Right hindlimb (tissue), 1 donor: ENCODE data around the gene TTC7B.

Experiments
- DNase-seq: peaks from one replicate; pipeline ENCODE4 v3.0.0-alpha.2; 2018

Gene TTC7B

DNA sequence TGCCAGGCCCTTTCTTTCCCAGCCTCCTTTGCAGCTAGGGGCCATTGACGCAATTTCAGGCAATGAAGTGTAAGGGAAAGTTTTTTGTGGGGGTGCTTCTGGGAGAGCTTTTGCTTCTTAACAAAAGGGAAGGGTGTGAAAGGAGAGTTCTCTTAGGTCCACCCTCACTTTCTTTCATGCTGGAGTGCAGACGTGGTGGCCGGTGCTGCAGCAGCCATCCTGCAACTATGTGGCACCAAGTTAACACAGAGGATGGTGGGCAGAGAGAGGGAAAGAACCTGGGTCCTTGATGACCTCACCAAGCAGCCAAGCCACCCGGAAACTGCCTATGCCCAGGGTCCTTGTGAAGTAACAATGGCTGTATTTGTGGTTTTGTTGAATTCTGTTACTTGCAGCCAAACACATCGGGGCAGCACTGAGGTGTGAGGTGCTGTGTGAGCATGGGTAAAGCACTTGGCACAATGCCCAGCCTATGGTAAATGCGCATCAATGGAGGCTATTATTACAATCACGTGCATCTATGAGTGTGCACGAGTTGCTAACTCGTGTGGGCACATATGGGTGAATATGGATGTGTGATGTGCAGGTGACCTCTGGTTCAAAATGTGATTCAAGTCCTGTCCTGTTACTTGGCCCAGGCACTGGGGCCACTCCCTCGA lies 296.8 kb downstream of the TTC7B start:
- DNase-seq: no peak

DNA sequence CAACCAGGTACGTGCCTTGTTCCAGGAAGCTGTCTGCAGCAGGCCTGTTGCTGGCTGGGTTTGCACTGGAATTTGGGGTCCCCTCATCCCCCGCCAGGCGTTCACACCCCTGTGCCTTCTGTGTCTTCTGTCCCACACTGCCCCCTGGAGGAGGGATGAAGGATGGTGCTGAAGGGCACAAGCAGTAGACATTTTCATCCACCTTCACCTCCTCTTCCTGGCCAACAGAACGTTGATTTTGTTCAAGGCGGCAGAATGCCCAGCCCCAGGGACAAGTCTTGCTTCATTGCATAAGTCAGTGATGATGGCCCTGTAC lies 297.3 kb downstream of the TTC7B start:
- DNase-seq: no peak

DNA sequence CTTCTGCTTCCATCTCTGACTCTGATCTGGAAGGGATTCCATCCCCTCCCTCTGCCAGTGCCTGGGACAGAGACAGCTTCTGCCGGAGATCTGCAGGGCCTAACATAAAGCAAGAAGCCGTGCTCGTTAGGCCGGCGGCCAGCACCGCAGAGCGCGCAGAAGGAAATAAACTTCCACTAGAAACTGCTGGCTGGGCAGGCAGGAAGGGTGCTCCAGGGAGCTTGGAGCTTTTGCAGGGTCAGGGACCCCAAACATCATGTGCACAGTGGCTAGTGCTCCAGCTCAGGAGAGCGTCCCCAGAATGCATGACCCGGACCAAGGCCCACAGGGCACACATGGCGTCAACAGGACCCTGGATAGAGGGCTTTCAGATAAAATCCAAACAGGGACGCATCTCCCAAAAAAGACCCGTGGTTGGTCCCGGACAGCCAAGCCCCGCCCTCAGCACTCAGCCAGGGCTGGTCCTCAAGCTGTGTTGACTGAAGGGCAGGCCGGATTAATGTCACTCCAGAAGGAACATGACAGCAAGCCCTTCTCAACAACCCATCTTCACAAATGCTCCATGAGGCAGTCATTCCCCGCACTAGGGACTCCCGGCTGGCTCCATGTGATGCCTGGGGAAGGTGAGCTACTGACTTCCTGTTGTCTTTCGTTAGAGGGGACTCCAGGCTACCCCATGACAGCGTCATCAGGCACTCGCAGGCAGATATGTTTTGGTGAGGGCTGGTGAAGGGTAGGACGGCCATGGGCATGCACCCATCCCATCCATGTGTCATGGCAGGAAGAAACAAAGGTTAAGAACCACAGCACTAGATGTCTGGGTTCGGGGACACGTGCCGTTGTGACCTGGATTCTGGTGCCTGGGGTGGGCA lies 297.9 kb downstream of the TTC7B start:
- peak; percentile 70 for DNase-seq

DNA sequence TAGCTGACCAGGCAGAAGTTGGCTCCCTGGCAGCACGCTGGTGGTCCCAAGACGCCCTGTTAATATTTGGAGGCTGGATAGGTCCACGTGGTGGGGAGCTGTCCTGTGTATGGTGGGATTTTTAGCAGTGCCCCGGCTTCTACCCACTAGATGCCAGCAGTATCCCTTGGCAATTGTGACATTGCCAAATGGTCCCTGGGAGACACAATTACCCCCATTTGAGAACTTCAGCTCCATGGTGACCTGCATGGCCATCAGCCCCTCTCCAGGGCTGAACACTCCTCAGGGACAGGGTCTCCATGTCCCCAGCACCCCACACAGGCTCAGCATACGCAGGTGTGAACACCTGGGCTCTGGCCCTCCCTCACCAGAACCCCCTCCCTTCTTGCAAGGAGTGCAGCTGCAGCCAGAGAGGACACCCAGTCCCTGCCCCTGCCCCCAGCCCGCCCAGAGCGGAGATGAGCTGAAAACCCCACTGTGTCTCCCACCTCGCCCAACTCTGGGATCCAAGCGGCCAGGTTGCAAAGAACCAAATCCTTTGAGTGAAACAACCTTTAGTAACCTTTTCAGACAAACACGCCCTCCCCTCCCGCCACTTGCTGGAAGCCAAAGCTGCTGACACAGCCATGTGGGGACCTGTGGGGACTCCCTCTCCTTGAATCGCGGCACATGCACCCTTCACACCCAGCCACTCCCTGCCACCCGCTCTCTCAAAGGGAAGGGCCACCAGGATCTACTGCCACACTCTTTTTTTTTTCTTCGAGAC lies 299.0 kb downstream of the TTC7B start:
- DNase-seq: no peak

DNA sequence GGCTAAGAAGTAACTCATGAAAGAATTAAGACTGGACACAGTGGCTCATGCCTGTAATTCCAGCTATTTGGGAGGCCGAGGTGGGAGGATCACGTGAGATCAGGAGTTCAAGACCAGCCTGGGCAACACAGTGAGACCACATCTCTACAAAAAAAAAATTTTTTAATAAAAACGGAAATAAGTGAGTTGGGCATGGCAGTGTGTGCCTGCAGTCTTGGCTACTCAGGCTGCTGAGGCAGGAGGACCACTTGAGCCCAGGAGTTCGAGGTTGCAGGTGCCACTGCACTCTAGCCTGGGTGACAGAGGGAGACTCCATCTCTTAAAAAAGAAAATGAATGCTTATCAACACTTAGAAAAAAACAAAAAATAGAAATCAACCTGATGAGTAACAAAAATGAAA lies 301.7 kb downstream of the TTC7B start:
- no peak for DNase-seq

DNA sequence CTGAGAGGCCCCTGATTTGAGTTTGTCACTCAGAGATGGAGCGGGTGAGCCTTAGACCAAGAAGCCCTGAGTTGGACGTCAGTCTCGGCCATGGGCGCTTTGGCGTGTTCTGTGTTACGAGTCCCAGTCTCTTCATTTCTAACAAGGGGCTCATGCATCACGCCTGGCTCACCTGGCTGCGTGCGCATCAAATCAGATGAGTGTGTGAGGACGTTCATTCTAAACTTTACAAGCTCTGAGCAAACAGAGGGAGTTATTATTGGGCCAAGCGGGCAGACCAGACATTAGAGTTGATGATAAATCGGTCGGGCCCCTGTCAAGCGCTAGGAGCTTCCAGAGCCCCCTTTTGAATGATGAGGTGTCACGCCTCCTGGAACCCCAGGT lies 302.2 kb downstream of the TTC7B start:
- DNase-seq: no peak

DNA sequence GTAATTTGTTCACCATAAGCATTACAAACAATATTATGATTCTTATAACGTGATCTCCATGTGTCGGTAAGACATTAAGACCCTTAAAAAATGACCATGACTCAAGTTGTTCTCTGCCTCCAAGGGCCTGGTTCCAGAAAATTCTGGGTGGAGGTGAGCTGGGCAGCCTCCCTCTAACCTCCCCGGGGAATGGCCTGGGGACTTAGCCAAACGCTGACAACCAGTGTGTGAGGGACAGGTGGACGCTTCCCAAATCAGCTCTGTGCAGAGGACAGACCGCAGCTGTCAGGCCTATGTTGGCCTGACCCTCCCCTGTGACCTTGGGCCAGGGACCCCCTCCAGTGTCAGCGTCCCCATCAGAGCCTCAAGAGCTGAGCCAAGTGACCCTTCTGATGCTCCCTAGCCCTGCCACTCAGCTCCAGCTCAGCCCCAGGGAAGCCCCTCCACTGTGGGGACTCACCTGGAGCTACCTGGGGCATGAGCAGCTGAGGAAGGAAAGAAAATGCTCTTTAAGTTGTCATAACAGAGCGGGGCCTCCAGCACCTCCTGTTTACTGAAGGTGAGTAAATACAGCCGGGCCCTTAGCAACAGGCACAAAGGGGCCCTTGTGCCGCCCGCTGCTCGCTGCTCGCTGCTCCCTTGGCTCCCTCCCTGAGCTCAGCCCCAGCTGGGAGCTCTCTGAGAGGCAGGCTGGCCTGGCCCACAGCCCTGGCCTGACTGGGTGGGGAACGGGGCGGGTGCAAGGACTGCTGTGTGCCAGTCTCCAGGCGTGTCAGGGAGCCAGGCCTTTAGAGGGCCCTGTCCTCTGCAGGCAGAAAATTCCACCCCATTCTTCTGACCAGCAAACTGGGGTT lies 302.8 kb downstream of the TTC7B start:
- DNase-seq: peak; percentile 91

DNA sequence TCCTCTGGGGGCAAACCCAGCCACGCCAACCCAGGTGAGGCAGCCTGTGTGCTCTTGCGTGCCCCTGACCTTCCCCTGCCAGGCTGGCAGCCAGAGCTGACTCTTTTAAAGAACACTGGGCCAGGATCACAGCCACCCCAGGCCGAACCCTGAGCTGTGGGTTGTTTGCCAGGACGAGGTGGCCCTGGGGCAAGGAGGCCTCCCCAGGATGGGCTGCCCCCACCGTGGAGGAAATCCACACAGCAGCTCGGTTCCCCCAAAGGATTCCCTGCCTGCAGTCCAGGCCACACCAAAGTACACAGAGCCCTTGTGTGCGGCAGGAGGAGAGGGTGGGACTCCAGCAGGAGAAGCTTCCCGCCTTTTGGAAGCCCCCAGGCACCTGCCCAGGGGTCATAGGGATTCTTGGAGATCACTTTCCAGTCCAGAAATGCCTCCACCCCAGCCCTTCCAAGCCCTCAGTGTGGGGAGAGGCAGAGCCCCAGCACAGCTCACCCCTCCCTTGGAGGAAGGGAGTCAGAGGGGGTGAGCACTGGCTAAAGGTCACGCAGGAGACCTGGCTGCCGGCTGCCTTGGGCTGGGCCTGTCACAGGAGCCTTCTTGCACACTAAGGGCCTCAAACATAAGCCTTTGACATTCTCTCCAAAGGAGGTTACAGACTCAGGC lies 303.8 kb downstream of the TTC7B start:
- no peak for DNase-seq

DNA sequence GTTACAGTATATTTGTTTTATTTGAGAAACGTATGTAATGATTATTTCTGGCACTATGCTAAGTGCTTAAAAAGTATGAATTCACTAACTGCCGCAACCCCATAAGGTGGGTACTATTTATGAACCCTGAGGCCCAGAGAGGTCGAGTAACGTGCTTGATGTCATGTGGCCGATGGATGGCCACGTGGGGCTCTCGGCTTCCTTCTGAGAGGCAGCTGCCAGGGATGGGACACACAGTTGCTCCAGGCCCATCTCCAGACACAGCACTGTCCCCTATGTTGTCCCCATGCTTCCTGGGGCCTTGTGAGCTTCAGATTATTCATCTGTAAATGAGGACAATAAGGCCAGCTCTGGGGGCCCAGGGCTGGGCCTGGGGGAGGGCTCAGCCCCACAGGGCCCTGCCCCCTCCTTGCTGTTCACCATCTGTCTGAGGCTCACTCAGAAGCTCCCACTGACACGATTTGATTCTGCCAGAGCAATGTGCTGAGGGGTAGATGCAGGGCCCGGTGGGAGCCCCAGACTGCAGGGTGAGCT lies 304.4 kb downstream of the TTC7B start:
- no peak for DNase-seq

DNA sequence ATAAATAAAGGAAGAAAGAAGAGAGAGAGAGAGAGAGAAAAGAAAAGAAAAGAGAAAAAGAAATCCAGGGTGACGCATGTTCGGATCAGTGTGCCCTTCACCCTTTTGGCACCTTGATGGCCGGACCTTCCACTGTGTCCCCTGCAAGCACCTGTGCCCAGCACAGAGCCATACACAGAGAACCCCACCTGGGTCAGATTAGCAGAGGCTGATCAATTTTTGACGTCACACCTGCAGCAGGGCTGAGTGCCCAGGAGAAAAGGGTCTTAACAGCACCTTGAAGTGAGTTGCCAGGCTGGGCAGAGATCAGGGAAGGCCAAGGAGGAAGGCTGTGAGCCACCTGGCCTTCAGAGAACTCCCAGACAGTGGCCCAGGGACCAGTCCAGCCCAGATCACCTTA lies 305.0 kb downstream of the TTC7B start:
- DNase-seq: no peak

DNA sequence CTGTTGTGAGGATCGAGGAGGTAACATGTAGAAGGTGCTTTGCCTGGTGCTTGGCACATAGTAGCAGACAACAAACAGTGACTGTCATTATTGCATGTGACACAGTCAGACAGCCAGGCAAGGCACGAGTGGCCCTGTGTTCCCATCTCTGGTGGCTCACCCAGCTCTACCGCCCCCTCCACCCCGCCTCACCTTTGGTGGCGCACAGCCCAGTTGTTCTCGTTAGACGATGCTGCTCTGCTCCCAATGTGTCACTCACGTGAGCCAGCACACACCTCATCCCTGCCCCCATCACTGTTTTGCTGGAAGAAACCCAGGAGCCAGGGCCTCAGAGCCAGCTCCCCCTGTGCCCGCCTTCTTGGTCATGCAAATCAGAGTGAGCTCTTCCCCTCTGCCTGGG lies 306.1 kb downstream of the TTC7B start:
- DNase-seq: no peak

DNA sequence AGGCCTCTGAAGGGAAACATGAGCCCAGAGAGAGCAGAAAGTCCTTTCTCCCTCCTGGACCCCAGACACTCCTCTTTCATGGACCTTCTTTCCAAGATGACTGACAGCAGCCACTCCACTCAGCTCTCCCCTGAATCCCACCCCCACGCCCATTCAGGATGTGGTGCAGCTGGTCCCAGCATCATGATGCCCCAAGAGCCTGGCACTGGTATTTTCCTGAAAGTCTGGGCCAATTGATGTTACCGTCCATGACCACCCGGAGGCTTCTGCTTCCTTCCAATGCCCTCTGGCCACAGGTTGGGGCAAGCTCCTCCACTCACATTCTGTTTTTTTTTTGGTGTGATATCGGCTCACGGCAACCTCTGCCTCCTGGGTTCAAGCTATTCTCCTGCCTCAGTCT lies 306.8 kb downstream of the TTC7B start:
- no peak for DNase-seq

DNA sequence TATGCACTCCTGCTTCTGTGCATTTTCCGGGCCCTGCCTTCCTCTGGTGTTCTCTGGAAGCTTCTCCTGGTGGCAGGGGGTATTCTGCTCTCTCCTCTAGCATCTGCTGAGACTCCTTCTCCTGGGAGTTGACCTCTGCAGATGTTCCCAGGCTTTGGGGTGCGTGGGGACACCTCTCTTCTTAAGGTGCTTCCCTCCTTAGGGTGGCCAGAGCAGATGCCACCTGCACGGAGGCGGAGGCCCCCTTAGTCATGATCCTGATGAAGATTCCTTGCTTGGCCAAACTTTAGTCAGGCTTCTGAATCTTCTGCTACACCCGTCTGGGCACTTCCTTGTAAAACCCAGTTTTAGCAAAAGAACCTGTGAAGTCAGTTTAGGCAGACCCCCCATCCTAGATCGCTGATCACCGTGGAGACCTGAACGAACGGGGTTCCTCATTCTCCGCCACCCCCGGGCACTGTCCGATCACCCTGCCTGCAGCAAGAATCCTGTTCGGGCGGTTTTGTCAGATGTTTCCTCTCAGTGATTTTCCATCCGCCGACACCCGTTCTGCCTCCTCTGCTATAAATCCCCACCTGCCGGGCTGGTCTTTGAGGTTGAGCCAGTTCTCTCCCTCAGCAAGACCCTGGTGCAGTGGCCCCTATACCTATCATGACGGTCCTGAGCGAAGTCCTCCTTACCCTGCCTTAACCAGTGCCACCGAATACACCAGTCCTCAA lies 307.5 kb downstream of the TTC7B start:
- DNase-seq: no peak

DNA sequence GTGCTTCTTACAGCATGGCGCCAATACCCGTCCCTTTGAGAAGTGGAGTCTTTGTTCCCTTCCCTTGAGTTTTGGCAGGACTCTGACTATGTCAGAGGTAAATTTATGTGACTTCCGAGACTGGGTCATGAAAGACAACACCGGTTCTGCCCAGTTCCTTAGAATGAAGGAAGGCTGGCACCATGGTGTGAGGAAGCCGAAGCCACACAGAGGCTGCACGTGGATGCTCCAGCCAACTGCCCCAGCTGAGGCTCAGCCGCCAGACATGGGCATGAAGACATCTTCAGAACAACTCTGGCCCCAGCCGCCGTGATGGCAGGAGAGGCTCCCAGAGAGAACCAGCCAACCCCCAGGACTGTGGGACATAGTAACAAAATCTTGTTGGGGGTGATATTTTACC lies 308.2 kb downstream of the TTC7B start:
- no peak for DNase-seq

DNA sequence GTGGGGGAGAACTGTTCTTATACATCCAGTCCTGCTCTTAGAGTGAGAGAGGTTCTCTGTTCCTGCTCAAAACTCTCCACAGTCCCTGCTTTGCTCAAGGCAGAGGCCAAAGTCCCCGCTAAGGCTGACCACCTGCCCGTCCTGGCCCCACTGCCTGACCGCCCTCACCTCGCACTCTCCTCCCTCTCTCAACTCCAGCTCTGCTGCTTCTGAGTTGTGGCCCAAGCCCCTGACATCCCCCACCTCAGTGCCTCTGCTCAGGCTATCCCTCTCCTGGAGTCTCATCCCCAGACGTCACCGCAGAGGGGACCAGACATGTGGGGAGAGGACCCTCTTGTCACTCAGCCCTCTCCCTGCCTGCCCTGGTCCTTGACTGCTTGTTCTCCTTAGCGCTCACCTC lies 308.8 kb downstream of the TTC7B start:
- DNase-seq: no peak

DNA sequence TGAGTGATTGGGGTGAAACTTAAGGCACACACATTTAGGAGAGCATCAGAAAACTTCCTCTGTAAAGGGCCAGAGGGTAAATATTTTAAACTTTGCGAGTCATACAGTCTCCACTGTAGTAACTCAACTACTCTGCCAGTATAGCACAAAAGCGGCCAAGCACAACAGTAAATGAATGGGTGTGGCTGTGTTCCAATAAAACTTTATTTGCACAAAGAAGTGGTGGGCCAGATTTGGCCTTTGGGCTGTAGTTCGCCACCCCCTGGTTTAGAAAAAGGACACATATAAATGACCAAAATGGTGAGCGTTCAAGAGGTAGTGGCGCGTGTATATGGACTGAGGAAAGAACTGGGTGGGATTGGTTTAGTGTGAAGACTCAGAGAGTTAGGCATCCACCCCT lies 309.5 kb downstream of the TTC7B start:
- no peak for DNase-seq

DNA sequence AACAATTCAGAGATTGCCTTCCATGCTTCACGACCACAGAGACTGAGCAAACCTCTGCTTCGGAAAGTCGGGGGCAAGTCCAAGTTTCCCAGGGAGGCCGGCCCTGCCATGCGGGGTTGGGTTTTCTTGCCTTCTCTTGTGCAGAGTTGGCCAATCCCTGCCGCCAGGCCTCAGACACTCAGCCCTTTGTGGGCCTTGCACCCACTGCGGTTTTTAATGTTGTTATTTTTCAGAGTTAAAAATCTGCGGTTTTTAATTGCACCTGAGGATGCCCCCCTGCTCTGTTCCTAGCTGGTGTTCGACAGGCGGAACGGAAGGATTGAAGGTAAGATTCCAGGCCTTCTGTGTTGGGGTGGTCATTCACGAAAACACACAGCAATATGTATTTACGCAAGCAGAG lies 310.7 kb downstream of the TTC7B start:
- DNase-seq: no peak

DNA sequence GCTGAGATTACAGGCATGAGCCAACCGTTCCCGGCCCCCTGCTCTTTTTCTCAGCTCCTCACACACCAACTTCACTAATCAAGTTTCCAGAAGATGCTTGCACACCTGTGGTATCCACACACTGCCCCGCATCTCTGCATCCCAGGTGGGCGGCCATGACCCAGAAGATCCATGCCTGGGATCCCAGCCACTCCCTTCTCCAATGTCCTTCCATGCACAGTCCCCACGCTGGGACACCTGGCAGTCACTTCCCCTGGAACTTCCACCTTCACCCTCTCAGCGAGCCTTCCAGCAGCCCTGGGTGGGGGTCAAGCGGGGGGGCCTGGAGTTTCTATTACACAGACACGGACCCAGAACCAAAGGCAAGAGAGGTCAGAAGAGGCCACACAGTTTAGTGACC lies 311.6 kb downstream of the TTC7B start:
- no peak for DNase-seq

DNA sequence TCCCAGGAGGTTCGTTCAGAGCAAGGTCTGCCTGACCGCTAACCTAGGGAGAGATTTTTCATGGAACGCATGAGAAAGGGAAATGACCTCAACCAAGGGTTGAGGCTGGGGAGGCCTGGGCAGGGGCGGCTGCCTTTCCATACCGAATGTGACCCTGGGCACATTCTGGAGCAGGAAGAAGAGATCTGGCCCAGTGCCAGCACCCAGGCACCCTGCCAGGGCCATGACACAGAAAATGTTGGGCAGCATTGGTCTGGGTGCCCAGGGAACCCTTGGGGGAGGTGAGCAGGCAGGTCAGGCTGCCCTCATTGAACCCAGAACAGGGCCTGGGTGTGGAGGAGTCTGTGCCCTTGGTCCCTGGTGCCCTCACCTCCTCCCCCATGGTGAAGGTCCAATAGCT lies 312.6 kb downstream of the TTC7B start:
- no peak for DNase-seq

DNA sequence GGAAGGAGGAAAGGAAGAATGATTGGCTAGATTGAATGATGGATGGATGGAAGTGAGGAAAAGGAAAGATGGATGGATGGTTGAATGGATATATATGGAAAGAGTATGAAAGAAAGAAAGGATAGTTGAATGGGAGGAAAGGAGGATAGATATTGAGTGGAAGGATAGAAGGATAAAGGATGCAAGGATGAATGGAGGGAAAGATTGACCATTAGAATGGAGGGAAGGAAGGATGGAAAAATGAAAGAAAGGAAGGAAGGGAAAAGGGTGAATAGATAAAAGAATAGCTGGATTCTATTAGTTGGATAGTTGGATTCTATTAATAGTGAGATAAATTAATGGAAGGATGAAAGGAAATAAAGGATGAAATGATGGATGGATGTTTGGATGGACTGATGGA lies 313.5 kb downstream of the TTC7B start:
- no peak for DNase-seq

DNA sequence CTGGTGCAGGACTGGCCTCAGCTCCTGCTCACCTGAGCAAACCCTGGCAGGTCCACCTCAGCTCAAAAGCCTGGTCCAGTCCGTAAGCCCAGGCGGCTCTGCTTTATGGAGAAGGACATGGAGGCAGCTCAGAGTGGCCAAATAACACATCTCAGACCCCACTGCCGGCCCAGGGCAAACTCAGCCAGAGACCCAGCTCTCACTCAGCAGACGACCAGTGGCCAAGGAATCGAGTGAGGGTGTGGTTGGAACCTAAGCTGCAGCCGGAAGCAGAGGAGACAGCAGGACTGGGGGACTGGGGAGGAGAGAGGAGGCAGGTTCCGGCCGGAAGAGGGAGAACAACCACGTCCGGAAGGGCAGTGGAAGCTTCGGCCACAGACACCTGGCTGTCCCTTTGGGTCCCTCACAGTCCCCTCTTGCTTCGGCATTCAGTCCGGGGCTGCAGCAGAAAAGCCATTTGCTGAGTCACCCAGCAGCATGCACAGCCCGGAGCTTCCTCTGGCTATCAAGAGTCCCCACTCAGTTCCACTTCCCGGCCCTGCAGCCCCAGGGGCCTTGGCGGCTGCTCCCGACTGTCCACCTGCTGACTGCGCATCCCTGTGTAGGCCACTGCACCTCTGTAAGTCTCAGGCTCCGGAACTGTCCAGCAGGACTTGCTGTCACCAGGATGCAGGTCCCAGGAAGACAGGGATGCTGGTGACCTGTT lies 315.4 kb downstream of the TTC7B start:
- DNase-seq: no peak
